ENCODE results near the gene COMTD1. TPM values are rescaled to one million over a fixed set of nuclear protein-coding genes. Genes with fewer than 3 reads are reported as not detected.
"Not testable (repeated sequence)": the region's sequence is repeated elsewhere in the genome, so short reads cannot be mapped to it uniquely, and the experiment has no call there.

The COMTD1 gene
- total RNA-seq, 4 donors from 2014 or later = 57.1 to 115 (median 71.5) TPM

DNA sequence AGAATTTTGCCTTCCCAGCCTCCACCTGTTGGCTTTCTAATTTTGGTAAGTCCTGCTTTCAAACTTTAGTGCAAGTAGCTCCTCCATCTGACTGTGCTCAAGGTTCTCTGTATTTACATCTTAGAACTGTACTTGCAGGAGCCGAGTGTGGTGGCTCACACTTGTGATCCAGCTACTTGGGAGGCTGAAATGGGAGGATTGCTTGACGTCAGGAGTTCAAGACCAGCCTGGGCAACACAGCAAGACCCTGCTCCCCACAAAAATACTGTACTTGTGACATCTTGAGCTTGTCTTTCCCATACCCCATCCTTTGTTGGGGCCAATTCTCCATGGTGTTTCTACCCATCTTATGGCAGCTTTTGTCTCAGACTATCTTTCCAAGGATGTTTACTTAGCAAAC is 29.8 kb downstream of the COMTD1 start:
- DNase-seq (ENCODE audit: low spot score in 2 of 2) = peak in 1 of 2 donors; percentile 66
- H3K4me3 ChIP-seq (ENCODE audit: low read depth, poor library complexity, severe bottlenecking) = no peak overlapping the region
- 89% methylated on average over 2 of the region's 2 CpGs for WGBS, 2 donors
- intact Hi-C loops (cut with DNase I; ENCODE audit: low total_unique reads) = no loop called here
- TF ChIP-seq, protein P1, sequence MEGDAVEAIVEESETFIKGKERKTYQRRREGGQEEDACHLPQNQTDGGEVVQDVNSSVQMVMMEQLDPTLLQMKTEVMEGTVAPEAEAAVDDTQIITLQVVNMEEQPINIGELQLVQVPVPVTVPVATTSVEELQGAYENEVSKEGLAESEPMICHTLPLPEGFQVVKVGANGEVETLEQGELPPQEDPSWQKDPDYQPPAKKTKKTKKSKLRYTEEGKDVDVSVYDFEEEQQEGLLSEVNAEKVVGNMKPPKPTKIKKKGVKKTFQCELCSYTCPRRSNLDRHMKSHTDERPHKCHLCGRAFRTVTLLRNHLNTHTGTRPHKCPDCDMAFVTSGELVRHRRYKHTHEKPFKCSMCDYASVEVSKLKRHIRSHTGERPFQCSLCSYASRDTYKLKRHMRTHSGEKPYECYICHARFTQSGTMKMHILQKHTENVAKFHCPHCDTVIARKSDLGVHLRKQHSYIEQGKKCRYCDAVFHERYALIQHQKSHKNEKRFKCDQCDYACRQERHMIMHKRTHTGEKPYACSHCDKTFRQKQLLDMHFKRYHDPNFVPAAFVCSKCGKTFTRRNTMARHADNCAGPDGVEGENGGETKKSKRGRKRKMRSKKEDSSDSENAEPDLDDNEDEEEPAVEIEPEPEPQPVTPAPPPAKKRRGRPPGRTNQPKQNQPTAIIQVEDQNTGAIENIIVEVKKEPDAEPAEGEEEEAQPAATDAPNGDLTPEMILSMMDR (IDR thresholded peaks at IDR 0.05) = no peak
- TF ChIP-seq POLR2A (IDR thresholded peaks at IDR 0.05) = no peak

- 82 to 92% methylated on average over 5 of the region's 5 CpGs for WGBS, 2 donors
Observed at GRCh38 chr10:75203724-75204123, 32.0 kb downstream of the COMTD1 start.

GRCh38 chr10:75203046-75203620 is 32.6 kb downstream of the COMTD1 start:
- peak in 1 of 2 donors; percentile 59 for DNase-seq (ENCODE audit: low spot score in 2 of 2)
- H3K4me3 ChIP-seq (ENCODE audit: low read depth, poor library complexity, severe bottlenecking); intact Hi-C loops (cut with DNase I; ENCODE audit: low total_unique reads): not testable (repeated sequence)
- 43 to 48% methylated on average over 11 of the region's 11 CpGs for WGBS, 2 donors

More at GRCh38 chr10:75203724-75204123, 32.0 kb downstream of the COMTD1 start:
- TF ChIP-seq, protein P1 (IDR thresholded peaks at IDR 0.05) = no peak
- TF ChIP-seq POLR2A (IDR thresholded peaks at IDR 0.05) = no peak
- H3K4me3 ChIP-seq (ENCODE audit: low read depth, poor library complexity, severe bottlenecking) = no peak overlapping the region
- DNase-seq (ENCODE audit: low spot score in 2 of 2) = peak in 1 of 2 donors; percentile 76
- intact Hi-C loops (cut with DNase I; ENCODE audit: low total_unique reads) = no loop called here

DNA sequence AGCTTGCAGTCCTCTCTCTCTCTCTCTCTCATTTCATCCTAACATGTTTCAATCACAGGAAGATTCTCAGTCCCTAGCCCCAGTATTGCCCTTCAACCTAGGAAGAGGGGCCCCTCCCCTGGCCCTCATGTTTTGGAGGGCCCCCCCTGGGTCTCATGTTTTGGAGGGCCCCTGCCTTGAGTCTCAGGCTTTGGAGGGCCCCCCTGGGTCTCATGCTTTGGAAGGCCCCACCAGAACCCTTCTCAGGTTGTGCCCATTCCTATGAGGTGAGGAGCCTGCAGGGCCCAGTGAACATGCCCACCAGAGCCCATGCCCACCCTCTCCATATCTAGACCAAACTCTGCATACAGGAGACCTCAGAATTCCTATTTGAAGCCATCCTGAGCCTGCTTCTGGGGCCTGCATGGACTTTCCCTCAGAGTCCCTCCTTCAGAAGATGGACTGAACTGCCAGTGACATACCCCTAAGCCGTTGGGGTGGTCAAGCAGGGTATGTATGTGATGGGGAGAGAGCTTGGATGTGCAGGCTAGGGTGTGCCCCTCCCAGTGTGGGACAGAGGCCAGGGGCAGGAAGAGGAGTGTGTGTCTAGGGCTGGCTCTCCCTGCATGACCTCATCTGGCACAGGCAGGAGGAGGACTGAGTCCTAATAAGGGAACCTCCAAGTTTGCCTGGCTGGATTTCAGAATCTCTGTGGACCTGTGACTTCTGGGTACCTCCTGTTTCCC is 33.3 kb downstream of the COMTD1 start:
- intact Hi-C loops (cut with DNase I; ENCODE audit: low total_unique reads) = no loop called here
- WGBS, 2 donors = 13 to 15% methylated on average over 1 of the region's 1 CpG
- H3K4me3 ChIP-seq (ENCODE audit: low read depth, poor library complexity, severe bottlenecking) = no peak overlapping the region
- DNase-seq (ENCODE audit: low spot score in 2 of 2) = peak; percentile 71 to 87
- TF ChIP-seq POLR2A (IDR thresholded peaks at IDR 0.05) = no peak
- TF ChIP-seq, protein P1 (IDR thresholded peaks at IDR 0.05) = no peak

DNA sequence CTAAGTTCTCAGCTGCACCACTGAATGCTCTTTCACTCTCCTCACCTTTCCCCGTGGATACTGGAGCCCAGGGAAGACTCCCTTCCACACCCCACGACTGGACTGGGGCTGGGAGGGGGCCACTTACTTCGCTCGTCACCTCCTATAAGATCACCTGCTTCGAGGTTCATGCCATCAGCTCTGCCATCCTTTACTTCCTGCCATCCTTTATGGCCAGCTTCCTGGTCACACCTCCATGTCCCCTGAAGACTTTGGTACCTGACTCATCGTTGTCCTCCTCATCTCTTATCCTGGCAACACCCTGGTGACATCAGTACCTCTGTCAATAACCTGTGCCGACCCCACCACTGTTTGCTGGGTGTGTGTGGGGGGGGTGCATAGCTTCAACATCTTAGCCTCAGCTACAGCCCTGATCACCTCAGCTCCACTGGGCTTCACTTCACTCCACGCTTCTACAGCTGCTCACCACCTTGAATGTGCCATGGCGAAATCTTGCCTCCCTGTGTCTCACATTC is 33.9 kb downstream of the COMTD1 start:
- intact Hi-C loops (cut with DNase I; ENCODE audit: low total_unique reads) = no loop called here
- peak in 1 of 2 donors; percentile 39 for DNase-seq (ENCODE audit: low spot score in 2 of 2)
- WGBS, 2 donors = 72 to 77% methylated on average over 9 of the region's 9 CpGs
- no peak overlapping the region for H3K4me3 ChIP-seq (ENCODE audit: low read depth, poor library complexity, severe bottlenecking)
- TF ChIP-seq POLR2A (IDR thresholded peaks at IDR 0.05) = no peak
- TF ChIP-seq, protein P1 (IDR thresholded peaks at IDR 0.05) = no peak

GRCh38 chr10:75199949-75200348 is 35.8 kb downstream of the COMTD1 start:
- DNase-seq (ENCODE audit: low spot score in 2 of 2) = peak in 1 of 2 donors; percentile 18
- WGBS, 2 donors = 94 to 98% methylated on average over 6 of the region's 6 CpGs
- intact Hi-C loops (cut with DNase I; ENCODE audit: low total_unique reads); H3K4me3 ChIP-seq (ENCODE audit: low read depth, poor library complexity, severe bottlenecking): not testable (repeated sequence)

Data from lower leg skin (tissue), 4 donors.